Omental fat pad (tissue), 4 donors: ENCODE results near the gene ROBO2. TPM values are rescaled to one million over a fixed set of nuclear protein-coding genes. Genes with fewer than 3 reads are reported as not detected.

ENCODE experiments used
- ATAC-seq: fragments of 150-250 bp; one replicate; pipeline ENCODE4 v1.9.1; 2016; ENCODE audit warnings: mild to moderate bottlenecking, moderate library complexity; ENCODE audit not compliant: low FRiP score
- DNase-seq: peaks from one replicate; pipeline ENCODE4 v3.0.0-alpha.2; 2019; ENCODE audit warnings: low spot score
- total RNA-seq, 4 donors: library from RNA; depleted of rRNA; stranded (reverse); fragments of >200 nt; gene quantifications; one replicate each; pipeline ENCODE4 v1.1.0, GENCODE V29; 2016
- TF ChIP-seq, protein P1 (sequence below), 3 donors: fragments of 450-650 bp; IDR thresholded peaks; one replicate each; pipeline ENCODE4 v1.5.1; 2016 to 2017; ENCODE audit warnings: antibody characterized with exemption in 3 of 3, mild to moderate bottlenecking in 3 of 3, moderate library complexity in 2 of 3

Gene ROBO2
- total RNA-seq, 4 donors from 2014 or later, result 0.12 to 1.3 (median 1.1) TPM

DNA sequence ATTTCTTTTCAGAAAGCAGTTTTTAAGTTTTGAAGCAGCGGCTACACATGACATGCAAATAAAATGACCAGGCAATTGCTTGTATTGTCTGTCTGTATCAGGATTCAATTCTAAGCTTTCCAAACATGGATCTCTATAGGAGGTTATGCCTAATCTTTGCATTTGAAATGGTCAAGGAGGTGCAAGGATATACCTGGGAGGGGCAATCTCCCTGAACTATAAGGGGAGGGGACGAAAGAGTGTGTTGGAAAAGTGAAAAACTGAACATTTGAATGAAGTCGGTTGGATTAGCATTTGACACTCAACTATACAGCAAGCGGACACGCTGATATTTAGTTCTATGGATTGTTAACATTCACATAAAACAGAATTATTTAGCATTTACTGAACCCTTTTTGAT is 11.7 kb downstream of the ROBO2 start:
- ATAC-seq (no peak), DNase-seq (no peak)
- TF ChIP-seq, protein P1, sequence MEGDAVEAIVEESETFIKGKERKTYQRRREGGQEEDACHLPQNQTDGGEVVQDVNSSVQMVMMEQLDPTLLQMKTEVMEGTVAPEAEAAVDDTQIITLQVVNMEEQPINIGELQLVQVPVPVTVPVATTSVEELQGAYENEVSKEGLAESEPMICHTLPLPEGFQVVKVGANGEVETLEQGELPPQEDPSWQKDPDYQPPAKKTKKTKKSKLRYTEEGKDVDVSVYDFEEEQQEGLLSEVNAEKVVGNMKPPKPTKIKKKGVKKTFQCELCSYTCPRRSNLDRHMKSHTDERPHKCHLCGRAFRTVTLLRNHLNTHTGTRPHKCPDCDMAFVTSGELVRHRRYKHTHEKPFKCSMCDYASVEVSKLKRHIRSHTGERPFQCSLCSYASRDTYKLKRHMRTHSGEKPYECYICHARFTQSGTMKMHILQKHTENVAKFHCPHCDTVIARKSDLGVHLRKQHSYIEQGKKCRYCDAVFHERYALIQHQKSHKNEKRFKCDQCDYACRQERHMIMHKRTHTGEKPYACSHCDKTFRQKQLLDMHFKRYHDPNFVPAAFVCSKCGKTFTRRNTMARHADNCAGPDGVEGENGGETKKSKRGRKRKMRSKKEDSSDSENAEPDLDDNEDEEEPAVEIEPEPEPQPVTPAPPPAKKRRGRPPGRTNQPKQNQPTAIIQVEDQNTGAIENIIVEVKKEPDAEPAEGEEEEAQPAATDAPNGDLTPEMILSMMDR (IDR thresholded peaks at IDR 0.05), result no peak

DNA sequence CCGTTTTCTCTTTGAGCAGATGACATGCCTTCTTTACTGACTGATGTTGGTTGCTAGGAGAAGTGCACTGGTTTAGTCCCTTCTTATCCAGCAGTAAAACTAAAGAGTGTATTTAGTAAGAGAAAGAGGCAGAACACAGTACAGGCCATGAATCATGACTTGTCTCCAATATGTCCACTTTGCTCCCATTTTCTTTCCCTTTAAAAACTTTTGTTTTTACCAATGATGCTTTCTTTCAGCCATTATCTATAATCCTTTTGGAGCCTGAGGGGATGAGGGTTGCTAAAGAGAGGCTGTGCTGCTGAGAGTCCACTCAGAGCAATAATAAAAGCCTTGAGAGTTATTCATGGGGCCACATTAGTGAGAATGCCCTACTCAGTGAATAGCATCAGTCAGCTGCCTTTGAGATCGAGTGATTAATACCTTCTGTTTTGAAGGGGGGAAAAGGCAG is 12.2 kb downstream of the ROBO2 start:
- ATAC-seq (no peak), DNase-seq (no peak)
- TF ChIP-seq, protein P1 (IDR thresholded peaks at IDR 0.05), result no peak

DNA sequence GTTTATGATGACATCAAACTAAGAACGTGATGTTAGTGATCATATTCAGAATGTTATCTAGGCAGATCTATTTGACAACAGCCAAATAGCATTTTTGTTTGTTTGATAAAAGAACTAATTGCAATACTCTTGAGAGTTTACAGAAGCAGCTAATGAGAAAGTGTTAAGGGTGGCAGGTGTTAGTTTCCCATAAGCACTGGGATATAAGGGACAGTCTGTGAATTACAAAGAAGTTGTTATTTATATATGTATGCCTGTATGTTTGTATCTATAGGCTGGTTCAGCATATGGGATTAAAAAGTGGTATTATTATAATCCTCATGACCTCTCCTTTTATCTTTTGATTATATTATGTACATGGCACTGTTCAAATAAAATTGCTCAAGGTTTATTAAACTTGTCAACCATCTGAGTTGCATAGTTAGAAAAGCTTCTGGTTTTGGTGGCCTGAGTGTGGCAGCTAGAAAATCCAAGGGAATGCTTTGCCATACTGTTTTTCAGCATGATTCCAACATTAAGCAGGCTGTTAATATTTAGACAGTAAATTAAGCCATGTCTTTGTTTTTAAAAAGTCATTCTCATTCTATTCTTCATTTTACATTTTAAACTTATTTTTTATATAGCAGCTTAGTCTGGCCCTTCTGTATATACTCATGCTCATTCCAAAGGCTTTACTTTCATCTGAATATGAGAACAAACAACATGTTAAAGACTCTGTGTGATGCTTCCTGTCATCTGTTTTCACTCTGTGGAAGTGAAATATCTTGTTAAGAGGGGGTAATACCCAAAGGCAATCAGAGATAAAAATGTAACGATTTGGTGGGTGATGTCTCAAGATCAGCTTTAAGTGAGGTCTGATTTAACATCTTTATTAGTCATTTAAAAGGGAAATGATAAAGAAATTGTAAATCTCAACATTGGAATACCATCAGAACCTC is 13.1 kb downstream of the ROBO2 start:
- TF ChIP-seq, protein P1 (IDR thresholded peaks at IDR 0.05), result no peak
- DNase-seq (no peak), ATAC-seq (no peak)

DNA sequence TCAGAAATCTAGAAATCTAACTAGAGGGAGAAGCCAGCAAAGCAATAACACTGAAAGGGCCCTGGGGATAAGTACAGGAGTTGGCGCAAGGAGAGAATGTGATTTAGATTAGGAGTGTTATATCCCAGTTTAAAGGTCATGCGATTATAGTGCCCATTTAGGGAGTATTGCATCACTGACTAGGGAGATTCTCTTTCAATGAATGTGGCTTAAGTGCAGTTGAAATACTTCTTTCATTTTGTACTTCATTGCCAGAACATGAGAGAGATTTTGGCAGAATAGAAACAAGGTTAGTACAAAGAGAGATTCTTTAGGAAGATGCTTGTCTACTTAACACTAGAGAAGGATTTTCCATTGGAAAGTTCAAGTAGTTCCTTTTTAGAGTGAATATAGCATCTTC is 13.9 kb downstream of the ROBO2 start:
- no peak for ATAC-seq
- TF ChIP-seq, protein P1 (IDR thresholded peaks at IDR 0.05), result no peak
- DNase-seq, result no peak

DNA sequence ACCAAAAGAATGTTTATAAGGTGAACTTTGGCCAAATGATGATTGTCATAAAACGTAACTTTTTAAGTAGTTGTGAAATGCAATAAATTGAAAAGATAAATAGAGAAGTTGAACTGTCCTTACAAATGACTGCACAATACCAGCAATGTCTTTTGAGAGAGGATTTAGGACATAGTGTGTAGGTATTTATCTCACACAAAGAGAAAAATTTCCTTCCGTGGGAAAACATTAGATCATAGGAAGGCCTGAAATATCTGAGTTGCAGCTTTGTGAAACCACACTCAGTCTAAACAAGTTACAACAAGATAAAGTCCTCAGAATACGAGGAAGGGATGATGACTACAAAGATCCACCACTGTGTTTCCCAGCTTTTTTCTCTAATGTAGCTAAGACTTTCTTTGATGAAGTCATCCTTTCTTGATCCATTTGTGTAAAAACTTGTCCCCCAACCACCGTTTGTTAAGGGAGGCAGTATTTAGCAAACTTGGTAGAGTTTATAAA is 16.0 kb downstream of the ROBO2 start:
- TF ChIP-seq, protein P1 (IDR thresholded peaks at IDR 0.05), result no peak
- no peak for ATAC-seq
- no peak for DNase-seq

DNA sequence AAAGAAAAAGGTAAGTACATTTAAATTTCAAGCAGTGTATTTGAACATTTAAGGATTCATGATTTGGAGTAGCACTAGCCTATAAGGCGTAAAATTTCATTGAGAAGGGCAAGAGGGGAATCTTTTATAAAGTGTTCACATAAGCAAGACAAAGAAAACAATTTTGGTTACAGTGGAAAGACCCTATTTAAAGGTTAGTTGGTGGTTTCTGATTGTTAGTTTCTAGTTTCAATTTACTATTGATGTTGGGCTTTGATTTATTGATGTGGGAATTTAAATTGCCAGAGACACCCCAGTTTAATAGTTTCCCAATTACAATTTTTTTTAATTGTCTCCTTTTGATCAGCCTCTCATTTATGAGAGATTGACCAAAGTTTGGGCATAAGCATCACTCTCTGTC is 19.5 kb downstream of the ROBO2 start:
- ATAC-seq, result no peak
- TF ChIP-seq, protein P1 (IDR thresholded peaks at IDR 0.05), result no peak
- DNase-seq, result no peak

DNA sequence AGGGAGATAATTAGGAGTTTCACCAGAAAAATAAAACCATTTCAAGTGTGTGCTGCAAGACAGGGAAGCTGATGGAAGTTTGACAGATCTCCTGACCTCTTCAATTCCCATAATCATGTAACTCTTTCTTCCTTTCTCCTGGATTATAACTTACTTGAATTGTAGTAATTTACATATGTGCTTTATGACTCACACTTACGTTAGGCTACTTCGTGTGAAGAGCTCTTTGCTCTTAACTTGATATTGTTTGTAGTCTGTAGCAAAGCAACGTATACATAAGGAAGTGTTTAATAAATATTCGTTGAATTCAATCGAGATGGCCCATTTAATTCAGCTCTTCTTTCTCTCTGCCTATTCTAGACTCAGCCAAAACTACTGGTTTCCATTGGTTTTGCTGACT is 23.5 kb downstream of the ROBO2 start:
- TF ChIP-seq, protein P1 (IDR thresholded peaks at IDR 0.05), result no peak
- ATAC-seq, result no peak
- no peak for DNase-seq
